HepG2 (cell line): Measurements from ENCODE around the gene OR2A7.
"Not testable (repeated sequence)": the region's sequence is repeated elsewhere in the genome, so short reads cannot be mapped to it uniquely, and the experiment has no call there.

Source experiments
- FOSL1 ChIP-seq: sonication (generic); formaldehyde crosslinking; IDR thresholded peaks from 2 replicates; pipeline ENCODE4 v1.9.0; 2021; ENCODE audit warnings: missing genetic modification reagents, borderline replicate concordance
- FOSL2 ChIP-seq: sonication (generic); formaldehyde crosslinking; IDR thresholded peaks from 2 replicates; pipeline ENCODE4 v1.4.0; 2020; ENCODE audit warnings: missing genetic modification reagents
- FOXM1 ChIP-seq: sonication (generic); formaldehyde crosslinking; IDR thresholded peaks from 2 replicates; pipeline ENCODE4 v1.5.0; 2020; ENCODE audit warnings: missing genetic modification reagents
- ZFAT ChIP-seq: sonication (generic); formaldehyde crosslinking; conservative IDR thresholded peaks from 2 replicates; pipeline ENCODE4 v1.8.1; 2023; ENCODE audit warnings: missing genetic modification reagents, inconsistent platforms
- TF ChIP-seq, protein P1 (sequence below), 2 experiments: IDR thresholded peaks; 2 replicates each; pipeline ENCODE4 v1.6.1; 2011 to 2012; ENCODE audit warnings: low read length in 2 of 2, borderline replicate concordance in 1 of 2, low read depth in 1 of 2, mild to moderate bottlenecking in 1 of 2, moderate library complexity in 1 of 2

DNA sequence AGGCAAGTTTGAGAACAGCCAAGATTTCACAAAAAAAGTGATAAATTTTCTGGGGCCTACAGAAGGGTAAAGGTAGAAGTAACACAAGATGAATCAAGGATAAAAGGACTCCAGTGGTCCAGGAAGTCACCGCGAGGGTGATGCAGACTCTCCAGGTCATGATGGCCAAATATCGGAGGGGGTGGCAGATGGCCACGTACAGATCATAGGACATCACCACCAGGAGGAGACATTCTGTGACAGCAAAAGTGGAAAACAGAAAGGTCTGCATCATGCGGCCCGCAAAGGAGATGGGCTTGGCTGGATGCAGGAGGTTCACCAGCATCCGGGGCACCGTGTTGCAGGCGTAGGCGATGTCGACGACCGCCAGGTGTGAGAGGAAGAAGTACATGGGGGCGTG is 5.5 kb downstream of the OR2A7 start:
- TF ChIP-seq FOSL2 (CRISPR knock-in tag); FOXM1; FOSL1 (CRISPR knock-in tag); ZFAT (CRISPR knock-in tag): not testable (repeated sequence)
- TF ChIP-seq, protein P1, sequence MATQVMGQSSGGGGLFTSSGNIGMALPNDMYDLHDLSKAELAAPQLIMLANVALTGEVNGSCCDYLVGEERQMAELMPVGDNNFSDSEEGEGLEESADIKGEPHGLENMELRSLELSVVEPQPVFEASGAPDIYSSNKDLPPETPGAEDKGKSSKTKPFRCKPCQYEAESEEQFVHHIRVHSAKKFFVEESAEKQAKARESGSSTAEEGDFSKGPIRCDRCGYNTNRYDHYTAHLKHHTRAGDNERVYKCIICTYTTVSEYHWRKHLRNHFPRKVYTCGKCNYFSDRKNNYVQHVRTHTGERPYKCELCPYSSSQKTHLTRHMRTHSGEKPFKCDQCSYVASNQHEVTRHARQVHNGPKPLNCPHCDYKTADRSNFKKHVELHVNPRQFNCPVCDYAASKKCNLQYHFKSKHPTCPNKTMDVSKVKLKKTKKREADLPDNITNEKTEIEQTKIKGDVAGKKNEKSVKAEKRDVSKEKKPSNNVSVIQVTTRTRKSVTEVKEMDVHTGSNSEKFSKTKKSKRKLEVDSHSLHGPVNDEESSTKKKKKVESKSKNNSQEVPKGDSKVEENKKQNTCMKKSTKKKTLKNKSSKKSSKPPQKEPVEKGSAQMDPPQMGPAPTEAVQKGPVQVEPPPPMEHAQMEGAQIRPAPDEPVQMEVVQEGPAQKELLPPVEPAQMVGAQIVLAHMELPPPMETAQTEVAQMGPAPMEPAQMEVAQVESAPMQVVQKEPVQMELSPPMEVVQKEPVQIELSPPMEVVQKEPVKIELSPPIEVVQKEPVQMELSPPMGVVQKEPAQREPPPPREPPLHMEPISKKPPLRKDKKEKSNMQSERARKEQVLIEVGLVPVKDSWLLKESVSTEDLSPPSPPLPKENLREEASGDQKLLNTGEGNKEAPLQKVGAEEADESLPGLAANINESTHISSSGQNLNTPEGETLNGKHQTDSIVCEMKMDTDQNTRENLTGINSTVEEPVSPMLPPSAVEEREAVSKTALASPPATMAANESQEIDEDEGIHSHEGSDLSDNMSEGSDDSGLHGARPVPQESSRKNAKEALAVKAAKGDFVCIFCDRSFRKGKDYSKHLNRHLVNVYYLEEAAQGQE (IDR thresholded peaks at IDR 0.05; ENCODE audit: borderline replicate concordance in 1 of 2, low read depth in 1 of 2, low read length in 2 of 2): not testable (repeated sequence)
